ENCODE data around the gene SPIRE1.
"Not testable (repeated sequence)": the region's sequence is repeated elsewhere in the genome, so short reads cannot be mapped to it uniquely, and the experiment has no call there.

The SPIRE1 gene

DNA sequence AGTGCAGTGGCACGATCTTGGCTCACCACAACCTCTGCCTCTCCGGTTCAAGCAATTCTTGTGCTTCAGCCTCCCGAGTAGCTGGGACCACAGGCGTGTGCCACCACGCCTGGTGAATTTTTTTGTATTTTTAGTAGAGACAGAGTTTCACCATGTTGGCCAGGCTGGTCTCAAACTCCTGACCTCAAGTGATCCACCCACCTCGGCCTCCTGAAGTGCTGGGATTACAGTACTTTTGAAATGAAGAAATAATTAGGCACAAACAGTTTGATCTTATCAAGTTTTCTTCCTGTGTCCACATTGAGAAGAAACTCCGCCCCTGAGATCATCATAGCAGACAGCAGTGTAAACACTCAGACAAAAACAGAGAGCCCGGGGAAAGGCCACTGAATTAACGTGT is 247.2 kb downstream of the SPIRE1 start:
- DNase-seq (ENCODE audit: low read depth), result not testable (repeated sequence)

DNA sequence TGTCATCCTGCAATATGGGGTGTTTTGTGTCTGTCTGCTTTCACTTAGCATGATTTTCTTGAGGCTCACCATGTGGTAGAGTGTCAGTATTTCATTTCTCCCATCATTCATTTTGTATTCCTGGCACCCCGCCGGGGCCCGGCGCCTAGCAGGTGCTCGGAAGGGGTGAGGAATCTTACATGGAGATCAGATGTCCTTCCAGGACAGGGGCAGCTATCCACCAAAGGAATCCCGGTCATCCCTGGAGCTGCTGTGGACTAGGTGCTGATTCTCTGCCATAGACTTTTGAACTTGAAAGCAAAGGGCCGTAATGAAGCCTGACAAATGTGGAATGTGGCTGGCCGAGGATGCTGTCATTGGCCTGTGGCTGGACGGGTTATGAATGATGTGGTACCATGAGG is 247.8 kb downstream of the SPIRE1 start:
- no peak for DNase-seq (ENCODE audit: low read depth)

DNA sequence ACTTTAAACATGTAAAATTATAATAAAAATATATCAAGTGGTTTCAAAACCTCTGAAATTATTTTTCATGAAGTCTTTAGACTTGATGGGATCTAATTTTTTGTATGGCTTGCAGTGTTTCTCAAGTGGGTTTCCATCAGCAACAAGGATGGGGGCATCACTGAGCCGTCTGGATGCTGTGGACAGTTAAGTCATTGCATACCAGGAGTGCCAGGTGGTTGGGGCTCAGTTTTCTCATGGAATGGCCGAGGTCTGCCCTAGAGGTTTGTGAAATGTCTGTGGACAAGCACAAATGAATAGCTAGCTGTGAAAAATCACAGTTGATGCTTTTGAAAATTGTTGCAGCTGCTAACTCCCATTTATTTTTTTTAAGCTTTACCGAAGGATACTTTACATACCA is 248.4 kb downstream of the SPIRE1 start:
- DNase-seq (ENCODE audit: low read depth), result no peak

DNA sequence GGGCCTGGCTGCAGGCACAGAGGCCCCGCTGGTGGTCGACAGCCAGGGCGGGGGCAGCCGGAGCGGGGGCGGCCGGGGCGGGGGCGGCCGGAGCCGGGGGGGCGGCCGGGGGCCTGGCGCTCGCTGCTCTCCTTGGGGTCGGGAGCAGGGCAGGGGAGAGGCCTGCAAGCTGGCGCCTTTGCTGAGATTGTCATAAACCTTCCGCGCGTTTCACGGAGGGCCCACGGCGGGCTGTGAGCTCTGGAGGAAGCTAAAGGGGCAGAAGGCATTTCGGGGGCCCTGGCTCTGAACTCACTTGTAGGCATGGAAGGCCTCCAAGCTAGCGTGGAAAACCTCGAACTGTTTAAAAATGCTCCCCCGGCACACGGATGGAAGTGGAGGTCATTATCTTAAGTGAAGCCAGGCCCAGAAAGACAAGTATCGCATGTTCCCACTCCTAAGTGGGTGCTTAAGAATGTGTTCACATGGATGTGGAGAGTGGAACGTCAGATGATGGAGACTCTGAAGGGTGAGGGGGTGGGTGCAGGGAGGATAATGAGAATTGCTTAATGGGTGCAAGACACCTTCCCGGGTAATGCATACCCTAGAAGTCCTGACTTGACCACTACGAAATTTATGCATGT is 249.5 kb downstream of the SPIRE1 start:
- DNase-seq (ENCODE audit: low read depth), result no peak

DNA sequence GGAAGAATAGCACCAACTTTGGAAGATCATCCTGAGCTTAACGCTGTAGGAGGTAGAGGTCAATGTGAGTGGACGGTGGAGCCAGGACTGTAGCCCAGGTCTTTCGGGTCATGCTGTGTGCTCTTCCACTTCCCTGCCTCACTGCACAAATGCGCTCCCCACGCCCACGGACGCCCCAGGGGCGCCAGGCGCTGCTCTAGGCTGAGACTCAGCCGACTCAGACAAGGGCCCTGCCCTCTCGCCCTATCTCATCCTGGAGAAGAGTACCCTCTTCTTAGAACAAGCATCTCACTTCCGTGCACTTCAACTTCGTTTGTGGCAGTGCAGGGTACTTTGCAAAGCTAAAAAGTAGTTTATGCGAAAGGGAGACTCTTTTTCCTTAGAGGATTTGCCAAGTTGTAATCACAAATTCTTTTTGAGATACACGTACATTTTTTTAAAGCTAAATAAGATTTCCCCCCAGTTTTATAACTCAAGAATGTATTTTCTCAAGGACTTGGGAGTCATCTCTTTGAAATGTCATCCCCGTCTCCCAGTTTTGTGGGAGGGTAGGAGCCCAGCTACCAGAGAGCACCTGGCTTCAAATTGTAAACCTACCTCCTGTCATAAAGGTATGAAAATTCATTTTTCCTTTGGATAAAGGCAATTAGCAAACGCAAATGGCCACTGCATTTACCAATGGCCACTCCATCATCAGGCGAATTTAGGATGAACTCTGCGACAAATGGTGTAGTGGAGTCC is 251.4 kb downstream of the SPIRE1 start:
- DNase-seq (ENCODE audit: low read depth), result no peak

DNA sequence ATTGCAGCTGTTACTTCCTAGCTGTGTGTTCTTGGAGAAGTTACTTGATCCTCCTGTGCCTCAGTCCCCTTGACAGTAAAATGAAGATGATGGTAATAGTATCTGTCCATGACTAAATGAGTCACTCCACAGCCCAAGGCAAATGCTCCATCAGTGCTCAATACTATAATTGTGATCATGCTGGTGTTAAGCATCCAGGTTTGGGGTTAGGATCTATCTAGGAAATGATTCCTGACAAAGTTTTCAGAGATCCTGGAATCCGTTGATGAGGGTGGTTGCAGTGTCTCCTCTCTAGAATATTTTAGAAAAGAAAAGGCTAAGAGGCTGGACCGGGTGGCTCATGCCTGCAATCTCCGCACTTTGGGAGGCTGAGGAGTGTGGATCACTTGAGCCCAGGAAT is 252.8 kb downstream of the SPIRE1 start:
- no peak for DNase-seq (ENCODE audit: low read depth)

DNA sequence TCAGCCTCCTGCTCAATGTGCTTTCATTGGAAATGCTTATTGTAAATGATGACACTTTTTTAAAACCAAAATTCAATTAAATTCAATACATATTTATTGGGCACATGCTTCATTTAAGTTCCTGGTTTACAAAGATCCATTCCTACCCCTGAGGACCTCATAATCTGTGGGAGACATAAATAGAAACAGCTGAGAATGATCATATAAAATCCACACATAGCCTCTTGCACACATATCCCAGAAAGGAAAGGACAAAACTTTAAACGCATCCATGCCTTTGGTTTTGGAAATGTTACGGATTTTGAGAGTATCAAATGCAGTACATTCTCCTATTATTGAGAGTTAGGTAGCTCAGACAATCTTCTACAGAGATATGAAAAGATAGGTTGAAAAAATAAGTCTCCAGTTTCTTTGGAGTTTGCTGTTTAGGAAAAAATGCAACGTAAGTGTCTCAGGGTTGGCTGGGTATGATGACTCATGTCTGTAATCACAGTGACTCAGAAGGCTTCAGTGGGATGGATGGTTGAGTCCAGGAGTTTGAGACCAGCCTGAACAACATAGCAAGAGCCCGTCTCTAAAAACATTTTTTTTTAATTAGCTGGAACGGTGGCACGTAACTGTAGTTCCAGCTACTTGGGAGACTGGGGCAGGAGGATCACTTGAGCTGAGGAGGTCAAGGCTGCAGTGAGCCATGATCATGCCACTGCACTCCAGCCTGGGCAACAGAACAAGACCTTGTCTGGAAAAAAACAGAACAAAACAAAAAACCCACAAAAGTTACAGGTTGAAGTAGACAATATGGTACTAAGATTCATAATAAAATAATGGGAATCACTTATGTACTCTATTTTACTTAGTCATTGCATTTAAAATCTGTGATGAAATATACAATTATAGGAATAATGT is 254.1 kb downstream of the SPIRE1 start:
- peak; percentile 75 for DNase-seq (ENCODE audit: low read depth)

DNA sequence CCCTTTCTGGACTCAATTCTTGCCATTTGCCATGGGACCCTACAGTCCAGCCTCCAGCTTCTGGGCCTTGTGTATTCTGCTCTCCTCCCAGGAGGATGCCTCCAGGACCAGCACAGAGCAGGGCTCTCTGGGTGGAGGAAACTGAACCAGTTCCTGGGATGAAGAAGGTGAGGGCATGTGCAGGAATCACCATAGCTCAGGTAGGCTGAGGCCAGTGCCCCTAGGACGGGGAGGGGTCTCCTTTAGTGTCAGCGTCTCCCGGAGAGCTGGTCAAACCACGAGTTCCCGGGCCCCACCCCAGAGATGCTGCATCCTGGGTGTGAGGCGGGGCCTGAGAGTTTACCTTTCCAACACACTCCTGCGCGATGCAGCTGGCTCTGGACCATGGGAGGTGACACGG is 256.0 kb downstream of the SPIRE1 start:
- no peak for DNase-seq (ENCODE audit: low read depth)

DNA sequence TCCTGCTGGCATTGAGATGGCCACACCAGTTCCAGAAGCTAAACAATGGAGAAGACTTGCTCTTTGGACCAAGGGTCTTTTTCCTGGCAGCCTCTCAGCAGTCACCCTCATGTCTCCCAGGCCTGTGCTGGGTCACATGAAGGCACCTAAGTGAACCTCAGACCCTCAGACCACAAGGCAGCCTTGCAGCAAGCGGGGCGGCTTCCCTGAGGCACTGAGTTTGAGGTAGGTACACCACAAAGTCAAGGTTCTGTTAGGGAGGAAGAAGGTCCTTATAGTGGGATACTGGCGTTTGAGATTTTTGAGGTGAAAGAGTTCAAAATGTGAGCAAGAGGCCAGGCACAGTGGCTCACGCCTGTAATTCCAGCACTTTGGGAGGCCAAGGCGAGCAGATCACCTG is 258.7 kb downstream of the SPIRE1 start:
- no peak for DNase-seq (ENCODE audit: low read depth)

DNA sequence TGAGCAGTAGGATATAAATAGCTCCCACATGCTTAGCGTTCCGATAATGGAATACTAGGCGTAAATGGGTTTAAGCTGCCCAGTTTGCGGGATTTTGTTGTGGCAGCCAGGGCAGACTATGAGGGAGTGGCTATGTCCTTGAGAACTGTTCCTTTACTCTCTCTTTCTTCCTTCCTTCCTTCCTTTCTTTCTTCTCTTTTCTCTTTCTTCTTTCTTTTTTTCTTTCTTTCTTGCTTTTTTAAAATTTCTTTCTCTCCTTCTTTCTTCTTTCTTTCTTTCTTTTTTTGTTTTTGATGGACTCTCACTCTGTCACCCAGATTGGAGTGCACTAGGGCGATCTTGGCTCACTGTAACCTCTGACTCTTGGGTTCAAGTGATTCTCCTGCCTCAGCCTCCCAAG is 259.3 kb downstream of the SPIRE1 start:
- DNase-seq (ENCODE audit: low read depth), result no peak

DNA sequence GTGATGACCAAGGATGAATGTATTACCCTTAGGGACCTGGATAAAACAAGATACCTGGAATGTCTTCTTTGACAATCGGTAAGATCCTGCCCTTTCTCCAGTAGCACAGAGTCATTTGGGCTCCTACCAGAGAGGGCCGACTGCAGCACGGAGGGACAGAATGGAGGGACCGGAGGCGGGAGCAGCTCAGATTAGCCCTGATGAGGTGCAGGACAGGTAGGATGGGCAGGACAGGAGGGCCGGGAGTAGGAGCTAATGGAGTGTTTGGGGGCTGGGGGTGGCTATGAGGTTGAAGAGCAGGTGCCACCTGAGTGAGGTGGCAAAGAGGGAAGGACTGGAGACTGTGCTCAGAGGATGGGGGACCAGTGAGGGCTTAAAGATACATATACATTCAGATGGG is 260.1 kb downstream of the SPIRE1 start:
- no peak for DNase-seq (ENCODE audit: low read depth)

DNA sequence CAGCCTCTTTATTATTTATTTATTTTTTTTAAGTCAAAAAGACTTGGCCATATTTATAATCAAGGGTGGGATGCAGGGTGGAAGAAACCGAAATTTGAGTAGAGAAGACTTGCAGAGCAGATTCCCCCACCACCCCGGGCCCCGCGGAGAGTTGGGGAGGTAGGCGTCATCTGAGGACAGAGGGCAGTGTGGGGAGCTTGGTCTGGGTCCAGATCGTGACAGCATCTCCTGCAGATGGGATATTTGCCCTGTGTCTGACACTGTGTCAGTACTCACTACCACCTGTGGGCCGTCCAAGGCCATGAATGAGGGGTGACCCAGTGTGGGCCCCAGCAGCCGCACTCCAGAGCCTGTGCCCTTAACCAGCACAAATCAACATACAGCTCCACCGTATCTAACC is 260.7 kb downstream of the SPIRE1 start:
- DNase-seq (ENCODE audit: low read depth), result no peak

Data from GM04504 (cell line).